ENCODE data around the gene CELF2. TPM values are rescaled to one million over a fixed set of nuclear protein-coding genes. Genes with fewer than 3 reads are reported as not detected.

The CELF2 gene
- total and polyA plus RNA-seq, 12 donors: 13.0 to 90.9 (median 80.9) TPM

GRCh38 chr10:11224792-11225416 is 207.2 kb downstream of the CELF2 start:
- intact Hi-C loops (cut with DNase I): no loop called here
- Histone ChIP-seq H3K27ac (peak overlapping the region in 8 of 10 donors; percentile 3 to 72 (median 64)), H3K4me1 (peaks cover 2 to 63% (median 30%) of the 10 kb centered on the region in 9 donors), H3K27me3 (no peaks in the 10 kb centered on the region), H3K36me3 (peaks cover 0 to 40% (median 0%) of the 10 kb centered on the region in 9 donors), H3K9me3 (no peaks in the 10 kb centered on the region), H3K4me3 (no peak overlapping the region)
- DNase-seq: peak in 1 of 2 donors; percentile 27
- 46 to 68% methylated on average over 12 of the region's 12 CpGs for WGBS, 2 donors
- no peak for TF ChIP-seq CTCF (IDR thresholded peaks at IDR 0.05)
- ATAC-seq: peak in 7 of 8 donors; percentile 65 to 87 (median 71)

- Histone ChIP-seq H3K4me3 (no peak overlapping the region), H3K27me3 (no peaks in the 10 kb centered on the region), H3K4me1 (peaks cover 2 to 71% (median 36%) of the 10 kb centered on the region in 9 donors), H3K9me3 (no peaks in the 10 kb centered on the region), H3K27ac (peak overlapping the region in 7 of 10 donors; percentile 52 to 72 (median 65)), H3K36me3 (peaks cover 0 to 44% (median 0%) of the 10 kb centered on the region in 9 donors)
- intact Hi-C loops (cut with DNase I): no loop called here
- ATAC-seq: peak; percentile 34 to 70 (median 56)
- TF ChIP-seq CTCF (IDR thresholded peaks at IDR 0.05): no peak
- WGBS, 2 donors: 41 to 63% methylated on average over 5 of the region's 5 CpGs
- DNase-seq: peak in 1 of 2 donors; percentile 23
These were observed 208.3 kb downstream of the CELF2 start for GRCh38 chr10:11225935-11226334.

GRCh38 chr10:11227103-11227502 is 209.4 kb downstream of the CELF2 start:
- ATAC-seq (no peak), DNase-seq (no peak)
- peaks cover 2 to 71% (median 36%) of the 10 kb centered on the region in 9 donors for H3K4me1 ChIP-seq
- H3K4me3 ChIP-seq: no peak overlapping the region
- H3K27me3 ChIP-seq: no peaks in the 10 kb centered on the region
- peaks cover 0 to 40% (median 0%) of the 10 kb centered on the region in 9 donors for H3K36me3 ChIP-seq
- H3K27ac ChIP-seq: peak overlapping the region in 1 of 10 donors; percentile 72
- no peaks in the 10 kb centered on the region for H3K9me3 ChIP-seq
- intact Hi-C loops (cut with DNase I): no loop called here
- TF ChIP-seq CTCF (IDR thresholded peaks at IDR 0.05): no peak
- 91% methylated on average over 7 of the region's 7 CpGs for WGBS, 2 donors

GRCh38 chr10:11229893-11230292 is 212.2 kb downstream of the CELF2 start:
- H3K36me3 ChIP-seq: peaks cover 0 to 50% (median 0%) of the 10 kb centered on the region in 9 donors
- 84 to 89% methylated on average over 5 of the region's 5 CpGs for WGBS, 2 donors
- no peak for TF ChIP-seq CTCF (IDR thresholded peaks at IDR 0.05)
- H3K4me3 ChIP-seq: no peak overlapping the region
- peaks cover 0 to 56% (median 23%) of the 10 kb centered on the region in 9 donors for H3K4me1 ChIP-seq
- no peaks in the 10 kb centered on the region for H3K27me3 ChIP-seq
- no peak for ATAC-seq
- DNase-seq: no peak
- intact Hi-C loops (cut with DNase I): no loop called here
- H3K9me3 ChIP-seq: peaks cover 0 to 10% (median 0%) of the 10 kb centered on the region in 11 donors
- H3K27ac ChIP-seq: no peak overlapping the region
